IMR-90 (cell line): Measurements from ENCODE around the gene CERK. TPM values are rescaled to one million over a fixed set of nuclear protein-coding genes. Genes with fewer than 3 reads are reported as not detected.

ENCODE experiments used
- ATAC-seq: fragments of 200-7000 bp; cut with Tn5 transposase; 2 replicates; pipeline ENCODE4 v1.9.1; 2020; ENCODE audit warnings: low read depth, mild to moderate bottlenecking, moderate library complexity
- BruUV-seq: library from RNA; stranded (reverse); fragments of 400-500 nt; replicated peaks from 2 replicates; lab custom pipeline; 2021; lab: Mats Ljungman, UMichigan
- CTCF ChIA-PET: fragments of 300-600 bp; formaldehyde crosslinking; extraction: SDS; loops from one replicate; lab custom pipeline; 2021; ENCODE audit warnings: antibody characterized with exemption; lab: Yijun Ruan, JAX
- POLR2A ChIA-PET: fragments of 300-600 bp; sonication (Branson Sonifier 250); formaldehyde crosslinking; loops from one replicate; lab custom pipeline; 2022; ENCODE audit warnings: antibody characterized with exemption; ENCODE audit not compliant: unreplicated experiment; lab: Charles Lee
- DNase-seq: peaks from one replicate; pipeline ENCODE4 v3.0.0; 2013
- H2AFZ ChIP-seq: replicated peaks from 2 replicates; pipeline ENCODE3; 2013; ENCODE audit warnings: low read length, mild to moderate bottlenecking; ENCODE audit not compliant: poor library complexity
- H2AK5ac ChIP-seq: 2 replicates; pipeline ENCODE4 v1.6.1; 2013; ENCODE audit warnings: low read depth, low read length, inconsistent platforms
- H2AK9ac ChIP-seq: replicated peaks from 2 replicates; pipeline ENCODE3; 2013; ENCODE audit warnings: mild to moderate bottlenecking, low read depth, low read length, moderate library complexity; ENCODE audit not compliant: poor library complexity
- H2BK120ac ChIP-seq: 2 replicates; pipeline ENCODE4 v1.6.1; 2013; ENCODE audit warnings: low read depth, low read length, inconsistent platforms
- H2BK15ac ChIP-seq: 3 replicates; pipeline ENCODE4 v1.6.1; 2013; ENCODE audit warnings: low read depth, low read length, inconsistent platforms
- H2BK20ac ChIP-seq: 2 replicates; pipeline ENCODE4 v1.6.1; 2013; ENCODE audit warnings: low read depth, mild to moderate bottlenecking, inconsistent platforms, low read length, moderate library complexity
- H2BK5ac ChIP-seq: 2 replicates; pipeline ENCODE4 v1.6.1; 2013; ENCODE audit warnings: mild to moderate bottlenecking, low read depth, low read length, inconsistent platforms; ENCODE audit not compliant: poor library complexity, severe bottlenecking
- H3K14ac ChIP-seq: replicated peaks from 2 replicates; pipeline ENCODE4 v1.6.1; 2013; ENCODE audit warnings: low read depth, low read length, inconsistent platforms
- H3K18ac ChIP-seq: 2 replicates; pipeline ENCODE4 v1.6.1; 2013; ENCODE audit warnings: low read depth, low read length, control low read depth
- H3K23ac ChIP-seq: 2 replicates; pipeline ENCODE4 v1.6.1; 2013; ENCODE audit warnings: low read depth, low read length, inconsistent platforms
- H3K27ac ChIP-seq: 2 replicates; pipeline ENCODE4 v1.5.1; 2013; ENCODE audit warnings: mild to moderate bottlenecking, control low read depth, low read length; ENCODE audit not compliant: insufficient read depth
- H3K27me3 ChIP-seq: 2 replicates; pipeline ENCODE4 v1.6.1; 2013; ENCODE audit warnings: low read length; ENCODE audit not compliant: control insufficient read depth, insufficient read depth
- H3K36me3 ChIP-seq: 2 replicates; pipeline ENCODE4 v1.6.1; 2013; ENCODE audit warnings: low read length, mixed read lengths; ENCODE audit not compliant: control insufficient read depth, insufficient read depth
- H3K4ac ChIP-seq: 2 replicates; pipeline ENCODE4 v1.6.1; 2013; ENCODE audit warnings: low read depth, low read length, inconsistent platforms
- H3K4me1 ChIP-seq: 2 replicates; pipeline ENCODE4 v1.6.1; 2013; ENCODE audit warnings: low read length, mixed read lengths; ENCODE audit not compliant: control insufficient read depth, insufficient read depth
- H3K4me2 ChIP-seq: 2 replicates; pipeline ENCODE4 v1.6.1; 2013; ENCODE audit warnings: low read depth, mild to moderate bottlenecking, control low read depth, low read length, moderate library complexity
- H3K4me3 ChIP-seq: 2 replicates; pipeline ENCODE4 v1.5.1; 2013; ENCODE audit warnings: low read depth, mild to moderate bottlenecking, control low read depth, low read length, moderate library complexity; ENCODE audit not compliant: insufficient read depth
- H3K56ac ChIP-seq: 2 replicates; pipeline ENCODE4 v1.6.1; 2013; ENCODE audit warnings: low read length, inconsistent platforms; ENCODE audit not compliant: insufficient read depth; ENCODE audit errors: extremely low read depth
- H3K79me1 ChIP-seq, 2 experiments: 2 replicates each; pipeline ENCODE4 v1.6.1; 2013; ENCODE audit warnings: low read length in 2 of 2, inconsistent platforms in 1 of 2, low read depth in 1 of 2
- H3K9ac ChIP-seq: 2 replicates; pipeline ENCODE4 v1.6.1; 2013; ENCODE audit warnings: low read depth, low read length, control low read depth
- H3K9me1 ChIP-seq: 2 replicates; pipeline ENCODE4 v1.6.1; 2013; ENCODE audit warnings: low read length, inconsistent platforms; ENCODE audit not compliant: insufficient read depth
- H3K9me3 ChIP-seq: 2 replicates; pipeline ENCODE4 v1.6.1; 2013; ENCODE audit warnings: low read length; ENCODE audit not compliant: control insufficient read depth, insufficient read depth
- H4K20me1 ChIP-seq: 2 replicates; pipeline ENCODE4 v1.6.1; 2013; ENCODE audit warnings: low read length, inconsistent platforms; ENCODE audit not compliant: insufficient read depth
- H4K5ac ChIP-seq: 2 replicates; pipeline ENCODE4 v1.6.1; 2013; ENCODE audit warnings: mild to moderate bottlenecking, low read depth, low read length, control low read depth
- H4K8ac ChIP-seq, 2 experiments: 2 replicates each; pipeline ENCODE4 v1.6.1; 2013; ENCODE audit warnings: low read depth in 2 of 2, low read length in 2 of 2, control low read depth in 1 of 2, inconsistent platforms in 1 of 2
- H4K91ac ChIP-seq: 2 replicates; pipeline ENCODE4 v1.6.1; 2013; ENCODE audit warnings: low read depth, low read length, inconsistent platforms; ENCODE audit not compliant: insufficient read depth
- BHLHE40 ChIP-seq: fragments of 150-350 bp; IDR thresholded peaks from 2 replicates; pipeline ENCODE4 v1.6.1; 2016; ENCODE audit warnings: mild to moderate bottlenecking, low read depth, low read length
- CTCF ChIP-seq: conservative IDR thresholded peaks from 2 replicates; pipeline ENCODE4 v1.5.1; 2012; ENCODE audit warnings: mild to moderate bottlenecking, low read depth, low read length, improper control_type of control experiment
- FOS ChIP-seq: fragments of 150-350 bp; IDR thresholded peaks from 2 replicates; pipeline ENCODE4 v1.6.1; 2016; ENCODE audit warnings: low read depth, low read length
- POLR2A ChIP-seq: IDR thresholded peaks from 2 replicates; pipeline ENCODE4 v1.6.1; 2012; ENCODE audit warnings: mild to moderate bottlenecking, low read depth, low read length
- RAD21 ChIP-seq: IDR thresholded peaks from 2 replicates; pipeline ENCODE4 v1.6.1; 2012; ENCODE audit warnings: low read length, improper control_type of control experiment
- RCOR1 ChIP-seq: IDR thresholded peaks from 2 replicates; pipeline ENCODE4 v1.6.1; 2012; ENCODE audit warnings: mild to moderate bottlenecking, low read length, improper control_type of control experiment; ENCODE audit not compliant: insufficient replicate concordance
- RFX5 ChIP-seq: IDR thresholded peaks from 2 replicates; pipeline ENCODE4 v1.8.0; 2012; ENCODE audit warnings: low read depth, mild to moderate bottlenecking, low read length, moderate library complexity
- SMC3 ChIP-seq: fragments of 150-350 bp; IDR thresholded peaks from 2 replicates; pipeline ENCODE4 v1.6.1; 2016; ENCODE audit warnings: low read depth, mild to moderate bottlenecking, antibody characterized with exemption, low read length, moderate library complexity
- USF2 ChIP-seq: fragments of 150-350 bp; IDR thresholded peaks from 2 replicates; pipeline ENCODE4 v1.6.1; 2017; ENCODE audit warnings: mild to moderate bottlenecking, antibody characterized with exemption, low read length, low read depth
- WGBS, 2 experiments: methylation state at CpG; one replicate each; pipeline versions ENCODE4 v1.1.5 to v1.1.7; 2013; ENCODE audit warnings: missing lambda C conversion rate in 2 of 2; ENCODE audit not compliant: insufficient read length in 1 of 2; ENCODE audit errors: extremely low coverage in 2 of 2; 5-methylcytosine and 5-hydroxymethylcytosine counted together
- dilution Hi-C: fragments of 300-500 bp; cut with HindIII; formaldehyde crosslinking; loops from one replicate; pipeline ENCODE4 v1.14.3; 2018; ENCODE audit warnings: low sequenced_read_pairs; ENCODE audit not compliant: unreplicated experiment
- in situ Hi-C: fragments of 300-500 bp; cut with MboI; formaldehyde crosslinking; loops from 3 replicates; pipeline ENCODE4 v1.14.3; 2019; ENCODE audit warnings: low sequenced_read_pairs, inconsistent platforms, mixed read lengths
- intact Hi-C: fragments of 100-400 bp; cut with micrococcal nuclease; formaldehyde crosslinking; loops from 2 replicates; pipeline ENCODE4 v1.10.0; 2022
- polyA plus RNA-seq, 3 experiments: library from polyadenylated mRNA; depleted of rRNA; stranded (reverse); fragments of >200 nt; gene quantifications; 2 replicates each; pipeline ENCODE4 v1.2.3, GENCODE V29; 2012; ENCODE audit warnings: low replicate concordance in 1 of 3
- total RNA-seq: library from RNA; depleted of rRNA; stranded (reverse); fragments of >200 nt; gene quantifications from 2 replicates; pipeline ENCODE4 v1.2.3, GENCODE V29; 2012

Gene CERK
- total and polyA plus RNA-seq, 2 of the 4 experiments (the other 2 are of a cell fraction), result 25.3 to 38.7 TPM

GRCh38 chr22:46676881-46677280, 61.2 kb downstream of the CERK start:
- intact Hi-C loops, result loop anchor here (5.0 kb wide), 2 partner anchors 100 to 115 kb away; no protein-coding TSS in a partner anchor
- H3K9me1 ChIP-seq, result peaks cover 6% of the 10 kb centered on the region
- H3K9me3 ChIP-seq, result no peaks in the 10 kb centered on the region
- H3K27ac ChIP-seq, result no peak overlapping the region
- H4K5ac ChIP-seq, result no peak overlapping the region
- POLR2A ChIA-PET, result no interaction called here
- H2AK9ac ChIP-seq, result no peak overlapping the region
- ATAC-seq (no peak), DNase-seq (no peak)
- dilution Hi-C loops, result no loop called here
- H3K36me3 ChIP-seq, result peaks cover 49% of the 10 kb centered on the region; the same call in 1 of the 2 replicates
- no peak overlapping the region for H3K4me2 ChIP-seq
- H2AFZ ChIP-seq, result no peak overlapping the region
- no peak for TF ChIP-seq CTCF
- TF ChIP-seq RFX5, result no peak
- no peak for TF ChIP-seq USF2
- TF ChIP-seq SMC3, result no peak
- TF ChIP-seq RCOR1, result no peak
- no peak for TF ChIP-seq FOS
- TF ChIP-seq BHLHE40, result no peak
- TF ChIP-seq POLR2A, result no peak
- no peak for TF ChIP-seq RAD21
- H2BK120ac ChIP-seq, result no peak overlapping the region
- 90% methylated on average over 9 of the region's 14 CpGs; no CpG with 5 or more reads in 1 of the 2 experiments for WGBS, 2 experiments
- no peak overlapping the region for H2BK15ac ChIP-seq
- H3K4ac ChIP-seq, result no peak overlapping the region
- H3K14ac ChIP-seq, result no peak overlapping the region
- no peak overlapping the region for H2BK20ac ChIP-seq
- no peak overlapping the region for H3K4me3 ChIP-seq
- CTCF ChIA-PET, result no interaction called here
- BruUV-seq, result no TSS peak
- H3K27me3 ChIP-seq, result no peaks in the 10 kb centered on the region
- no peak overlapping the region for H2AK5ac ChIP-seq
- no peak overlapping the region for H3K18ac ChIP-seq
- H4K20me1 ChIP-seq, result peaks cover 15% of the 10 kb centered on the region
- H2BK5ac ChIP-seq, result no peak overlapping the region
- no peak overlapping the region for H3K9ac ChIP-seq
- no peak overlapping the region for H3K23ac ChIP-seq
- peaks cover 0 to 6% of the 10 kb centered on the region in 2 experiments; a peak in 1 of 4 replicates for H3K79me1 ChIP-seq
- H4K8ac ChIP-seq, result no peak overlapping the region
- in situ Hi-C loops, result no loop called here
- no peak overlapping the region for H4K91ac ChIP-seq
- H3K4me1 ChIP-seq, result peaks cover 14% of the 10 kb centered on the region
- H3K56ac ChIP-seq, result no peak overlapping the region
